HG03378 (cell line): Measurements from ENCODE around the gene OR6B1.
"Not testable (repeated sequence)": the region's sequence is repeated elsewhere in the genome, so short reads cannot be mapped to it uniquely, and the experiment has no call there.

Experiments used
- ATAC-seq: cut with Tn5 transposase; IDR thresholded peaks from one replicate; pipeline ENCODE4 v1.9.1; 2021; ENCODE audit warnings: mild to moderate bottlenecking, moderate library complexity; ENCODE audit not compliant: unreplicated experiment

The OR6B1 gene

DNA sequence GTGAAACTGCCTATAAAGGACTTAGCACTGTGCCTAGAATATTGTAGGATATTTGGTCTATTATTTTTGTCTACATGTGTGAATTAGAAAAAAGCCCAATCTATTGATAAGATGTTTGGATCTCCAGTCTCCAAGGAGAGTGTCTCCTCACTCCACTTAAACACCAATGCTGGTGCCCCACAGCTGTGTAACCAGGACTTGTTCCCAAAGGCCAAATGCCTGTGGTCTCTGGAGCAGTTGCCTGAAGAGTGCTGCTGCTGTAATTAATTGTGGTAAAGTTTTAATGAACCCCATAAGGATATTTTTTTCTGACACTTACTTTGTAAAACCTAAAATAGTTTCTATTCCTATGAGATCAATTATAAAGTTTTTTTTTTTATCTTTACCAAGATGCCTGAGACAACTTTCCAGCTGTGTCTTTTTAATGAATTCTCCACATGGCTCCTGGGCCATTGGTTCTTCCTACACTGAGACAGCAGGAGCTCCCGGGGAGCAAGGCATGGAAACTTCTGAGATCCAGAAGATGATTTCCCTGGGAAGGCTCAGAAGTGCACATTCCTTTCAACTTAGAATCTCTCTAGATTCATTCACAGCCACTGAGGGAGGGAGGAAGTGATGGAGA lies 37.4 kb downstream of the OR6B1 start:
- ATAC-seq = no peak

DNA sequence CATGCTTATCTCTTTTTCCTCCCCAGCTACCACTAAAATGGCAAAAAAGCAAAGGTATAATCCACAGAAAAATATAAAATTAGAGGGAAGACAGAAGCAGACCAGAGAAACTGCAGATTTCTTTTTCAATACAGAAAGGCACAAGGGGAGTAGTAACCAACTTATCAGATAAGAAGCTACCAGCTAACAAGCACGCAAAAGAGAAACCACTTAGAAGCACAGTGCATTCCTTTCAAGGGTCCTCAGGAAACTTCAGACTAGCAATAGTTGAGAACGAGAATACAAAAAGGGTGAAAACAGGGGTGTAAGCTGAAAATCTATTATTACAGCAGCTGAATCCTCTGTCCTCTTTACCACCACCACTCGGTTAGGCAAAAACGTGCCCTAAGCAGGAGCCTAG lies 38.8 kb downstream of the OR6B1 start:
- no peak for ATAC-seq

DNA sequence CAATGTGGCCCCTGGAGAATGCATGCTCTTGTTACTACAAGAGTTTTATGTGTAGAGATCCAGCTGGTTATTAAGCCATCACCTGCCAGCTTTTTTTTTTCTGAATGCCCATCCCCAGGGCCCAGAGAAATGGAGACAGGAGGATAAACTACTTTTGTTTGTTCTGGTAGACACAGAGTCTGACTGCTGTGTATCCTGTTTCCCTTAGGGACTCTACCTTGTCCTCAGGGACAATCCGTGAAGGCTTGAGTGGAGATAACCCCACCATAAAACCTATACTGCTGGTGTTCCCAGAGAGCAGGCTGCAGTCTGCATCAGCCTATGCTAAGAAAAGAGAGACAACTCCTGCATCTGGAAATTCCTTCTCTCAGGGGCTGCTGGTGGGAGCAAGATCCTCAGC lies 48.5 kb downstream of the OR6B1 start, which contains the start of gene OR2A5:
Gene OR2A5, plus strand, starts transcription at position 301 of the 400 bp plus-strand sequence. CDS start 1,454 bp downstream, outside the sequence.
- no peak for ATAC-seq

DNA sequence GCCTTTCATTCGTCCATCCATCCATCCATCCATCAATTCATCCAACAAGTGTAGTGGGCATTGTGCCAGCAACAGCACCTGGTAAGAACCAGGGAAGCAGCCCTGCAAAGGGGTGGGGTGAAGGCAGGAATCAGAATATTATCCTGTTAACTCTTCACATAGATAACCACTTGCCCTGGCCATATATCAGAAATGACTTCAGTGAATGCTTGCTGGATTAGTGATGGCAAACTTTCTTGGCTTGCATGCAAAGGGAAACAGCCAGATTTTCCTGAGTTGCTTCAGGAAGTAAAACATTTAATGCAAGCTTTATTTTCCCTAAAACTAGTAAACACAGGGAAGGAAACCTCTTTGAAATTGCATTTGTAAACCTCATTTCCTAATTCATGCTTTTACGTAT lies 49.4 kb downstream of the OR6B1 start:
- ATAC-seq = no peak

DNA sequence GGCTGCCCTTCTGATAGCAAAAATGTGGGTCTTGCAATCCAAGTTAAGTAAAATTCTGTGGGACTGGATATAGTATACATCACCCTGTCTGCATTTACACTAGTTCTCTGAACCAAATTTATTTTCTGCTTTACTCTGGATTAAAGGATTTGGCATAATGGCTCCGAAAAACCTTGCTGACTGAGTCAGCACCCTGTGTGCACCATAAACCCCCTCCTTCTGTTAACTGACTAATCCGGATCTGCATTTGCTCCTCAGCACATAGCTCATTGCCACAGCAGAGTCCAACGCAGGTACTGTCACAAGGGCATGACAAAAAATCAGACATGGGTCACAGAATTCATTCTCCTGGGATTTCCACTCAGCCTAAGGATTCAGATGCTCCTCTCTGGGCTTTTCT lies 50.0 kb downstream of the OR6B1 start:
- ATAC-seq = no peak

DNA sequence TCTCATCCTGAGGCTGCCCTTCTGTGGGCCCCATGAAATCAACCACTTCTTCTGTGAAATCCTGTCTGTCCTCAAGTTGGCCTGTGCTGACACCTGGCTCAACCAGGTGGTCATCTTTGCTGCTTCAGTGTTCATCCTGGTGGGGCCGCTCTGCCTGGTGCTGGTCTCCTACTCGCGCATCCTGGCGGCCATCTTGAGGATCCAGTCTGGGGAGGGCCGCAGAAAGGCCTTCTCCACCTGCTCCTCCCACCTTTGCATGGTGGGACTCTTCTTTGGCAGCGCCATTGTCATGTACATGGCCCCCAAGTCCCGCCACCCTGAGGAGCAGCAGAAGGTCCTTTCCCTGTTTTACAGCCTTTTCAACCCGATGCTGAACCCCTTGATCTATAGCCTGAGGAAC lies 50.8 kb downstream of the OR6B1 start:
- ATAC-seq = not testable (repeated sequence)

DNA sequence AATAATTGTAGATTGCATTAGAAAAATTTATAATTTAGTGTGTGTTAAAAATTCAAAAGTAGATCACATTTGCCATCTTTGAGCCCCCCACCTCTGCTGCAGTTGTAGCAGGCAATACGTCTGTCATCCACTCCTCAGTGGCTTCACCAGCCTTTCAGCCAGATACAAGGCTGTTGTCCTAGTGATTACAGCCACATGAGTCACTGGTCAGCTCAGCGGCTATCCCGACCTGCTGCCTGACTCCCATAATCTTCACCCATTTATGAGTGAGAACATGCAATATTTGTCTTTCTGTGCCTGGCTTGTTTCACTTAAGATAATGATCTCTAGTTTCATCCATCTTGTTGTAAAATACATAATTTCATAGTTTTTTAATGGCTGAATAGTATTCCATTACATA lies 57.8 kb downstream of the OR6B1 start:
- ATAC-seq = no peak
